Osteoblast (primary cell): ENCODE results near the gene TRMT2A. TPM values are rescaled to one million over a fixed set of nuclear protein-coding genes. Genes with fewer than 3 reads are reported as not detected.

Experiments used
- DNase-seq: peaks from one replicate; pipeline ENCODE4 v3.0.0; 2011; ENCODE audit warnings: low spot score, mixed read lengths; ENCODE audit not compliant: insufficient read length; ENCODE audit errors: missing footprints
- H2AFZ ChIP-seq: 2 replicates; pipeline ENCODE4 v1.6.0; 2011; ENCODE audit warnings: mild to moderate bottlenecking, low read length
- H3K27ac ChIP-seq: 2 replicates; pipeline ENCODE4 v1.5.1; 2011; ENCODE audit warnings: mild to moderate bottlenecking, low read depth, low read length, moderate library complexity
- H3K27me3 ChIP-seq: 2 replicates; pipeline ENCODE4 v1.6.0; 2012; ENCODE audit warnings: mild to moderate bottlenecking, control low read depth, inconsistent platforms, low read length, moderate library complexity; ENCODE audit not compliant: insufficient read depth
- H3K36me3 ChIP-seq: 2 replicates; pipeline ENCODE4 v1.5.1; 2011; ENCODE audit warnings: mild to moderate bottlenecking, low read length, control low read depth, moderate library complexity; ENCODE audit not compliant: insufficient read depth
- H3K4me1 ChIP-seq: 2 replicates; pipeline ENCODE4 v1.5.1; 2011; ENCODE audit warnings: mild to moderate bottlenecking, low read length, control low read depth, moderate library complexity; ENCODE audit not compliant: insufficient read depth
- H3K4me2 ChIP-seq: 2 replicates; pipeline ENCODE4 v1.6.0; 2011; ENCODE audit warnings: mild to moderate bottlenecking, low read length; ENCODE audit not compliant: insufficient read depth
- H3K4me3 ChIP-seq: fragments of 200-600 bp; sonication (generic); 3 replicates; pipeline ENCODE4 v1.5.1; 2012; ENCODE audit warnings: mild to moderate bottlenecking, low read length, inconsistent platforms; ENCODE audit not compliant: insufficient read depth
- H3K79me2 ChIP-seq: 2 replicates; pipeline ENCODE4 v1.6.0; 2012; ENCODE audit warnings: mild to moderate bottlenecking, low read length, control low read depth, inconsistent platforms; ENCODE audit not compliant: insufficient read depth
- H3K9me3 ChIP-seq: 2 replicates; pipeline ENCODE4 v1.5.1; 2011; ENCODE audit warnings: low read depth, low read length, control low read depth
- H4K20me1 ChIP-seq: 2 replicates; pipeline ENCODE4 v1.6.0; 2012; ENCODE audit warnings: mild to moderate bottlenecking, low read length, control low read depth; ENCODE audit not compliant: insufficient read depth
- total RNA-seq: library from RNA; depleted of rRNA; stranded (reverse); fragments of >200 nt; gene quantifications from 2 replicates; pipeline ENCODE4 v1.2.3, GENCODE V29; 2012
- TF ChIP-seq, protein P1 (sequence below): IDR thresholded peaks from 2 replicates; pipeline ENCODE4 v1.5.1; 2011; ENCODE audit warnings: mild to moderate bottlenecking, low read depth, low read length, moderate library complexity; ENCODE audit errors: extremely low read depth

The TRMT2A gene
- total RNA-seq, 1 donor: 43.8 TPM

DNA sequence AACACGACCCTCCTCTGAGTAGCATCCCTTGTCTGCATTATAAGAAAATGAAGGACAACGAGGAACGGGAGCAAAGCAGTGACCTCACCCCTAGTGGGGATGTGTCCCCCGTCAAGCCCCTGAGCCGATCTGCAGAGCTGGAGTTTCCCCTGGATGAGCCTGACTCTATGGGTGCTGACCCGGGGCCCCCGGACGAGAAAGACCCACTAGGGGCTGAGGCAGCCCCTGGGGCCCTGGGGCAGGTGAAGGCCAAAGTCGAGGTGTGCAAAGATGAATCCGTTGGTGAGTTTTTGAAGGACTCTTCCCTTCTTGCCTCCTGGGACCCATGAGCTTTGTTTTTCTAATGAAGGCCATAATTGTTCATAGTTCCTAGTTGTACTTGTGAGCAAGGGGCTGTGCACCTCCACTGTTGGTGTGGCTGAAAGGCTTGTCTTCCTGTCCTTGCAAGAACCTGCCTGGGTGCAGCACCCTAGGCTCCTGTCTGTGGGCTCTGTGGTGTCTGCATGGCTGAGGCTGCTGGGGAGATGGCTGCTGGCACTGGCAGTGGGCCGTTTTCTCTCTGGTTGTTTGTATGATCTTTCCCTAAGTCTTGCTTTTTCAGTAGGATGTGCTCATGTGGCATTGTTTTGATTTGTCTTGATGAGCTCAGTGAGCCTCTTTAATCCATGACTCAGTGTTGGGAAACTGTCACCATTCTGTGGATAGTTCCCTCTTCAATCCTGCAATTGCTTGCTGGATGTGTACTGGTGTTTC is 26.9 kb downstream of the TRMT2A start:
- H3K27ac ChIP-seq: peak overlapping the region; percentile 3
- no peak overlapping the region for H3K4me2 ChIP-seq
- peaks cover 30% of the 10 kb centered on the region for H4K20me1 ChIP-seq
- peak; percentile 98 for DNase-seq
- H3K9me3 ChIP-seq: no peaks in the 10 kb centered on the region
- peaks cover 85% of the 10 kb centered on the region for H3K79me2 ChIP-seq
- H2AFZ ChIP-seq: no peak overlapping the region
- peaks cover 8% of the 10 kb centered on the region for H3K4me1 ChIP-seq
- TF ChIP-seq, protein P1, sequence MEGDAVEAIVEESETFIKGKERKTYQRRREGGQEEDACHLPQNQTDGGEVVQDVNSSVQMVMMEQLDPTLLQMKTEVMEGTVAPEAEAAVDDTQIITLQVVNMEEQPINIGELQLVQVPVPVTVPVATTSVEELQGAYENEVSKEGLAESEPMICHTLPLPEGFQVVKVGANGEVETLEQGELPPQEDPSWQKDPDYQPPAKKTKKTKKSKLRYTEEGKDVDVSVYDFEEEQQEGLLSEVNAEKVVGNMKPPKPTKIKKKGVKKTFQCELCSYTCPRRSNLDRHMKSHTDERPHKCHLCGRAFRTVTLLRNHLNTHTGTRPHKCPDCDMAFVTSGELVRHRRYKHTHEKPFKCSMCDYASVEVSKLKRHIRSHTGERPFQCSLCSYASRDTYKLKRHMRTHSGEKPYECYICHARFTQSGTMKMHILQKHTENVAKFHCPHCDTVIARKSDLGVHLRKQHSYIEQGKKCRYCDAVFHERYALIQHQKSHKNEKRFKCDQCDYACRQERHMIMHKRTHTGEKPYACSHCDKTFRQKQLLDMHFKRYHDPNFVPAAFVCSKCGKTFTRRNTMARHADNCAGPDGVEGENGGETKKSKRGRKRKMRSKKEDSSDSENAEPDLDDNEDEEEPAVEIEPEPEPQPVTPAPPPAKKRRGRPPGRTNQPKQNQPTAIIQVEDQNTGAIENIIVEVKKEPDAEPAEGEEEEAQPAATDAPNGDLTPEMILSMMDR: no peak
- no peaks in the 10 kb centered on the region for H3K27me3 ChIP-seq
- H3K4me3 ChIP-seq: no peak overlapping the region
- H3K36me3 ChIP-seq: peaks cover 94% of the 10 kb centered on the region

DNA sequence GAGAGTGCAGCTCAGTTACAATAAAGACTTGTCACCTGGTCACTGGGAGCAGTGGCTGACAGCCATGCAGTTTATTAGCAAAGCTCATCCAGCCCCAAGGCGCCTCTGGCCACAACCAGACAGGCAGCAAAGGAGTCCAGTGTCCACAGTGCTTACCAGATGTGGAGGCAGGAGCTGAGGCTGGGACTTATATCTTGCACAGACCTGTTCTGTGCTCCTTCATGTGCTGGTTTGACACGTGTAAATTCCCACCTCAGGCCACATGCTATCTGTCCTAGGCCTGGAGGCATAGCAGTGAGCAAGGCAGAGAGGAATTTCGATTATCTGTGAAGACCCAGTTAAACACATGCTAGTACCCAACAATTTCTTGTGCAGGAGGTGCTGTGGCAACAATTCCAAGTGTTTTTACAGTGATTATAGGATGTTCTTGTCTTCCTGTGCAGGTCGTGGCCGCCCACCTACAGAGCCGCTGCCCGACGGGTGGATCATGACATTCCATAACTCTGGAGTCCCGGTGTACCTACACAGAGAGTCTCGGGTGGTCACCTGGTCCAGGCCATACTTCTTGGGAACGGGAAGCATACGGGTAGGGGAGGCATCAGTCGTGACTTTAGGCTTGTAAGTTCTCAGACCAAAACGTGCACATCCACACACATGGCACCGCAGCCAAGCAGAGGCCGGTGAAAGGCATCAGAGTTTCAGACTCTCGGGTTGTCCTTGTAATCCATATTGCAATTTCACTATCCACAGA is 27.6 kb downstream of the TRMT2A start:
- H3K4me1 ChIP-seq: peaks cover 8% of the 10 kb centered on the region
- H3K4me2 ChIP-seq: no peak overlapping the region
- H3K36me3 ChIP-seq: peaks cover 86% of the 10 kb centered on the region
- H3K4me3 ChIP-seq: no peak overlapping the region
- H3K27ac ChIP-seq: no peak overlapping the region
- H2AFZ ChIP-seq: no peak overlapping the region
- no peaks in the 10 kb centered on the region for H3K27me3 ChIP-seq
- H3K9me3 ChIP-seq: no peaks in the 10 kb centered on the region
- TF ChIP-seq, protein P1: no peak
- peaks cover 85% of the 10 kb centered on the region for H3K79me2 ChIP-seq
- DNase-seq: peak; percentile 54
- H4K20me1 ChIP-seq: peaks cover 37% of the 10 kb centered on the region

DNA sequence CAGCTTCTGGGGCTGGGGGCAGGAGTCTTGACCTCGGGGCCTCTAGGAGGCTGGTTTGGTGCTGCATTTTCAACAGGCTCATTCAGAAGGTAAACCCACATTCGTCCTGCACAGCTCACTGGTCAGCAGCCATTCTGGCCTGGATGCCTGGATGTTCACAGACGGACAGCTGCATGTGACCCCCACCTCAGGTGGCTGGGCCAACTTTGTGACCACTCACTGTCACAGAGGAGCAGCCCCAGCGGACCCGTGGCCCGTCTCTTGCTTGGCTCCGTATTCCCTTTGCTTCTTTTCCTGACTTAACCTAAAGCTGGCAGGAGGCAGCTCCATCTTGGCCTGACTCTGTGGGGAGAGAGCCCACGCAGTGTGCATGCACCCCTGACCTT is 28.8 kb downstream of the TRMT2A start:
- Histone ChIP-seq H3K36me3 (peaks cover 75% of the 10 kb centered on the region), H2AFZ (no peak overlapping the region), H3K27me3 (no peaks in the 10 kb centered on the region), H3K4me2 (no peak overlapping the region), H3K9me3 (no peaks in the 10 kb centered on the region), H3K4me3 (no peak overlapping the region), H3K27ac (no peak overlapping the region), H4K20me1 (peaks cover 49% of the 10 kb centered on the region), H3K4me1 (peaks cover 8% of the 10 kb centered on the region), H3K79me2 (peaks cover 85% of the 10 kb centered on the region)
- TF ChIP-seq, protein P1: no peak
- DNase-seq: peak; percentile 47
